HG03432 (cell line): ENCODE results near the gene UMOD.
"Not testable (repeated sequence)": the region's sequence is repeated elsewhere in the genome, so short reads cannot be mapped to it uniquely, and the experiment has no call there.

Experiments used
- ATAC-seq: cut with Tn5 transposase; IDR thresholded peaks from one replicate; pipeline ENCODE4 v1.9.1; 2021; ENCODE audit warnings: mild to moderate bottlenecking, moderate library complexity; ENCODE audit not compliant: unreplicated experiment

Gene UMOD

DNA sequence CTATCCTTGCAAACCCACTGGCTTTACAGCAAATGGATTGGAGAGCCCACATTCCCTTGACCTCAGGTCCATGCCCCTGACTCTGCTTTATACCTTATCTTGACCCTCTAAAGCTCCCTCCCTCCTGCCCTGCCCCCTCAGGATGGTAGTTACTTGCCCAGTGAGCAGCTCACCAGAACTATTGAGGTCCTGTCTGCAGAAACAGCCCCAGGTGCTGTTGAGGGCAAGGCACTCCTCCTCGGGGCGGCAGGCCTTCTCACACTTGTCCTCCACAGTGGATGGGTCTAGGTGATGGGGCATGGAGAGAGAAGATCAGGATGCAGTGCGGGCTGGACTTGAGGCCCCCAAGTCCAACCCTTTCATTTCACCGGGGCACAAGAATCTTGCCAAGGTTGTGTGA, 29.8 kb downstream of the UMOD start:
- no peak for ATAC-seq

DNA sequence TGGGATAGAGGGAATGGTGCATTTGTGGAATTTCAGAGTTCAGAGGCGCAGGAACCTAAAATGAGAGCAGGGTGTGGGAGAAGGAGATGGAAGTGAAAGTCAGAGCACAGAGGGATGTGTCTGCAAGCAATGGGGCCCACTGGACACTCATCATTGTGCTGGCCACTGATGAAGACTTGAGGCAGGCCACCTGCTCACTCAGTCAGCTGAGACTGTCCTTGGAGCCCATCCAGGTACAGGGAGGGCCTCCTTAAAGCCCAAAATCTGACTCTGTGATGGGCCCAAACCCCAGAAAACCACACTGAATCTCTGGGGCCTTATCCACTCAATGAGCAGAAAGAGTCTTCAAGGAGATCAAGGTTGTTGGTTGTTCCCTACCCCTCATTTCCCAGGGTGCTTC, 30.8 kb downstream of the UMOD start:
- ATAC-seq: no peak

DNA sequence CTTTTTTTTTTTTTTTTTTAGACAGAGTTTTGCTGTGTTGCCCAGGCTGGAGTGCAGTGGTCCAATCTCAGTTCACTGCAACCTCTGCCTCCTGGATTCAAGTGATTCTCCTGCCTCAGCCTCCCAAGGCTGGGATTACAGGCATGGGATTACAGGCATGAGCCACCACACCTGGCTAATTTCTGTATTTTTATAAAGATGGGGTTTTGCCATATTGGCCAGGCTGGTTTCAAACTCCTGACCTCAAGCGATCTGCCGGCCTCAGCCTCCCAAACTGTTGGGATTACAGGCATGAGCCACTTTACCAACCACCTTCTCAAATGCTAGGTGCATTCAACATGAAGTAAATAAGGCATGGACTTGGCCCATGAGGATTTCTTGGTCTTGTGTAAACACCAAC, 31.5 kb downstream of the UMOD start:
- ATAC-seq: not testable (repeated sequence)

DNA sequence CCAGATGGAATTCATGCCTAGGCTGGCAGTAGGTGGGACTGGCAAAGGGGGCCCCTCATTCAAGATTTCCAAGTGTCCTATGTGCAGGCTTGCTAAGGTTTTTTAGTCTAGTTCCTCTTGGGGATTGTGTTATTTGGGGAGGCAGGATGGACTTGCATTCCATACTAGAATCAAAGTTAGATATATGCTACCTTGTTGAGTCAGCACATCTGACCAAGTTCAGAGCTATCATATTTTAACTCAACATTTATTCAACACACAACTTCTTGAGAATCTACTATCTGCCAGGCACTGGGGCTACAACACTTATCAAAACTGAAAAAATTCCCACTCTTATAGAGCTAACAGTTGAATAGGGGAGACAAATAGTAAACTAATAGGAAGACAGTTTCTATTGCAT, 31.9 kb downstream of the UMOD start:
- ATAC-seq: no peak

DNA sequence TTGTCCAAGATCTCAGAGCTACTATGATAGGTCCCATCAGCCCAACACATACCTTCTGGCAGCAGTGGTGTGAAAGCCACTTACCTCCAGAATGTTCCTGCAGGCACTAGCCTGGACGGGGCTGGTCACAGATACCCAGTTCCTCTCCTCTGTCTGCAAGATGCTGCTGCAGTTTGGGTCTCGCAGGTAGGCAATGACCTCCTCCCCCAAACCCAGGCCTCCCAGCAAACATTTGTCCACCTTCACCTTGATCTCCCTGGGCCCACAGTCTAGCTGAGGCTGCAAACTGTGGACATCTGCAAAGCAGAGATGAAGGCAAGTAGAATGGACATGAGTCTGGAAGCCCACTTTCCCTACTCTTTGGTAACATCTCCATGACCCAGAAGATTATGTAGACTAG, 32.3 kb downstream of the UMOD start:
- no peak for ATAC-seq

DNA sequence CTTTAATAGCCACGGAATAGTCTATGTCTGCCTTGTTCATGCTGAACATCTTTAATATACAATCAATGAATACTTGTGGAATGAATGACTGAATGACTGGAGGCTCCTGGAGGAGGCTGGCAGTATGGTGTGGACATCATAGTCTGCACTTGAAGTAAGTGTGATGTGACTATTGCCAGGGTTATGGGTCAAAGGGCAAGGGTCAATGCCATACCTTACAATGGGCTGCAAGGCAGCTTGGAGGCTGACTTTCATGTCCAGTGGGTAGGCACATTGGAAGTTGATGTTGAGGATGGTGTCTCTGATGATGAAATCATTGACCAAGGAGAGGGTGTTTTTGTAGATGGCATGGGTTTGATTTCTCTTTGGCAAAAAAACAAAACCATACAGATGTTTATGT, 33.1 kb downstream of the UMOD start:
- ATAC-seq: no peak

DNA sequence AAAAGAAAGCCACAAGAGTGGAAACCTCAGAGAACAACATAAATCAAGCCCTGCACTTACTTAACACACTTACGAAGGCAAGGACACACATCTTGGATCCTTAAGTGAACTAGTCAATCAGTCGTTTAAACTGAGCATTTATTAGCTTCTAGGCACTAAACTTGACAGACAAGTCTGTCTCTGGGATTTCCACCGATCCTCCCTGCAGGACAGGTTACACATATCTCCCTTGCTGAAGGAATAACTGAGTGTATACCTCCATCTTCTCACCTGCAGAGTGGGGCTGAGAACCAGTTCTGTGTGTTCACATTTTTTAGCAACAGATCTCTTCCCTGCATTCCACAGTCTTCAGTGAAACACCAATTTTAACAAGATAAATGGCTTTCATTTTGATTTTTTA, 34.1 kb downstream of the UMOD start:
- ATAC-seq: no peak

DNA sequence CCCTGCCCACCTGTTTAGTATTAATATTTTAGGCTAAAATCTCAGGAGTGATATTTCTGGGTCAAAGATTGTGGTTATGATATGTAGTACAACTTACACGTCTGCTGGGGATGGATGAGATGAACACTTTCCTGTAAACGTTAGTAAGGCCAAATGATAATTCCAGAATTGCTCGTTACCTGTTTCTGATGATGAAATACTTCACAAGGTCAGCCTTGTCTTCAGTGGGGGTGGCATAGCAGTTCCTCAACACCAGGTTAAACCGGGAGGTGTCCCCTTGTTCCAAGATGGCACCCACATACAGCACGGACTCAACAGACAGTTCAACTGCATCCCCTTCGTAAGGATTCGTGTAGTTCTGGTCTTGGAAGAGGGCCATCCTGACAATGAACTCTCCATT, 34.5 kb downstream of the UMOD start:
- no peak for ATAC-seq

DNA sequence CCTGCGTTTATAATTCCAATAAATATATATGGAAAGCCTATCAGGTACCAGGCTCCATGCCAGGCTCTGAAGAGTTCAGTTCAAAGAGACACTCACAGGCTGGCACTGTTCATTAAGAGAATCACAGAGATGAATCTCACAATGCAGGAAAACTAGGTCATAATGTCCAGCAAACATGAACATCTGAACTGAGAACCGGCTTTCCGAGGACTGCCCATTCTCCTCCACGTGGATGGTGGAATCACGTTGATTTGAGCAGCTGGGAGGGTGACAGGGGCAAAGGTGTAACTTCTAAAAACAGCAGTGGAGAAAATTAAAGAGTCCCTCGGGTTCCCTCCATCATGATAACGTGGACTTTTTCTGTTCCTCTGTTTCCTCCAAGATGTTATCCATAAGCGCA, 35.4 kb downstream of the UMOD start:
- no peak for ATAC-seq

DNA sequence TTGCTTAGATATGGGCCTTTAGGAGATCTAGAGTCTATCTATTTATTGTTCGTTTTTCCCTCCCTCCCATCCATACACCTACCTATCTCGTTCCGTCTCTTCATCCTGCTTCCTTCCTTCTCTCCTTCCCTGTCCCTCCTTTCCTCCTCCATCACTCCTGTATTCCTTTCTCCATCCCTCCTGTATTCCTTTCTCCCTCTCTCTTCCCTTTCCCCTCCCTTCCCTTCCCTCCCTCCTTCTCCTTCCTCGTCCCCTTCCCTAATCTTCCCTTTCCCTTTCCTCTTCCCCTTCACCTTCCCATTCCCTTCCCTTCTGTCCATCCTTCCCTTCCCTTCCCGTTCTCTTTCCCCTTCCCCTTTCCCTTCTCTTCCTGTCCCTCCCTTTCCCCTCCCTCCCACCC, 35.8 kb downstream of the UMOD start:
- ATAC-seq: no peak

DNA sequence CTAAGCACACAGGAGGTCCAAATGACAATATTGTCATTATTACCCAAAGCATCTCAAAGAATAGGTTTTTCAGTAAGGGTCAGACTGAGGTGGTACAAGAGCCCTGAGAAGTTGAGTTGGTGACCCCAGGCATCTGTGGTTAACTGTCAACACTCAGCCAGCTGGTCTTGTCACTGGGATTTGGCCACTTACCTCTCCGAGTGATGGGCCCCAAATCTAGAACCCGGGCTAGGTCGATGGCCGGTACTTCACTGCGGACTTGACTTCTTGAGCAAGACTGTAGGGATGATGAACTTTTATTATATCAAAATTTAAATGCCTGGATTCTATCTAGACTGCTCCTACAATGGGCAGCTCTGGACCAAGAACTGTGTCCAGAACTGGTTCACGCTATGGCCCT, 36.8 kb downstream of the UMOD start:
- no peak for ATAC-seq

DNA sequence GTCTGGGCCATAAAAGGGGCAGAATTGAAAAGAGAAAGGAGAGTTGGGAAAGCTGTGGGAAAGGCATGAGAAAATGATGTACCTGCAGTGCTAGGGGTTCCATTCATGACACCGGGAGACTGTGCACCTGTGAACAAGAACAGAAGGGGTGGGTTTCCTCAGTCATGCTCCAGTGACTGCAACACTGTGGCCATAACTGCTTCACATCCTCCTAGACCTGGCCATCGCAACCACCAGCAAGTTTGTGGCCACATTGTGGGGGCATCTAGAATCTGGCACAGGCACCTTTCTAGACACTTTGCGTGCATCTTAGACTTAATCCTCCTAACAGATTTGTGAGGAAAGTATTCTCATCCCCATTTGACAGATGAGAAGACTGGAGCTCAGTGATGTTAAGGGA, 37.9 kb downstream of the UMOD start:
- ATAC-seq: no peak

DNA sequence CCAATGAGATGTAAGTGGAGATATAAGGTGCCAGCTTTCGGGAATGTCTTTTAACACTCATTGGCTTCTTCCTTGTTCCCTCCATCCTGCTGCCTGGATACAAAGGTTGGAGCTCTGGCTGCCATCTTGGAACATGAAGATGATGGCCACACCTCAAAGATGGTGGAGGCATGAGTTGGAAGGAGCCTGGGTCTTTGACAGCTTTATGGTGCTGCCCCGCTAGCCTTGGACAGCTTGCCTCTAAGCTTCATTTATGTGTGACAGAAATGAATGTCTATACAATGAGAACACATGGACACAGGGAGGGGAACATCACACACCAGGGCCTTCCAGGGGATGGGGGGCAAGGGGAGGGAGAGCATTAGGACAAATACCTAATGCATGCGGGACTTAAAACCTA, 38.8 kb downstream of the UMOD start:
- ATAC-seq: no peak

DNA sequence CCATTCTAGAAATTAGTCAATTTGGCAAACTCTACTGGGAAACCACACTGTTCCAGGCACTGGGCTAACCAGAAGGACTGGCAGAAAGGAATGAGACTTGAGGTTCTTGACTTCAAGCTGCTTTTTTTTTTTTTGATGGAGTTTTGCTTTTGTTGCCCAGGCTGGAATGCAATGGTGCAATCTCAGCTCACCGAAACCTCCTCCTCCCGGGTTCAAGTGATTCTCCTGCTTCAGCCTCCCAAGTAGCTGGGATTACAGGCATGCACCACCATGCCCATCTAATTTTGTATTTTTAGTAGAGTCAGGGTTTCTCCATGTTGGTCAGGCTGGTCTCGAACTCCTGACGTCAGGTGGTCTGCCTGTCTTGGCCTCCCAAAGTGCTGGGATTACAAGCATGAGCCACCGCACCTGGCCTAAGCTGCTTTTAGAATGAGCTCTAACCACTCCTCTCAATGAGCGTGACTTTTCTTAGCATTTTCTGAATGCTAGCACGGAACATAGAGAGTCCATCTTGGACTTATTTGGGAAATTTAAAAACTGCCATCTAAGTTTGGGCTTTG, 39.9 kb downstream of the UMOD start:
- not testable (repeated sequence) for ATAC-seq

DNA sequence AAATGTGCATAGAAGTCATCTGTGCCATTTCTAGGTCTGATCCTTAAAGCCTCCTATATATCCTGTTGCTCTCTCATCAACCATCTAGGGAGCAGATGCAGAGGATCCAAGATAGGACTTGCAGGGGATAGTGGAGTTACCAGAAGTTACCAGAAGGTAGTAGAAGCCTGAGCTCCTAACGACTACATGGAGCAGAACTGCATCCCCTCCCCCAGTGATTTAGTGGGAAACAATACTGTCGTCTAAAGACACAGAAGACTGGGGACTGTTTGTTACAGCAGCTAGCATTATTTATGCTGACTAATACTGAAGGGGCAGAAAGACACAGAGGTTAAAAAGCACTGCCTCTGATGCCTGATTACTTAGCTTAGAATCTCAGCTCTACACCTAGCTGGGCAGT, 41.0 kb downstream of the UMOD start:
- ATAC-seq: no peak

DNA sequence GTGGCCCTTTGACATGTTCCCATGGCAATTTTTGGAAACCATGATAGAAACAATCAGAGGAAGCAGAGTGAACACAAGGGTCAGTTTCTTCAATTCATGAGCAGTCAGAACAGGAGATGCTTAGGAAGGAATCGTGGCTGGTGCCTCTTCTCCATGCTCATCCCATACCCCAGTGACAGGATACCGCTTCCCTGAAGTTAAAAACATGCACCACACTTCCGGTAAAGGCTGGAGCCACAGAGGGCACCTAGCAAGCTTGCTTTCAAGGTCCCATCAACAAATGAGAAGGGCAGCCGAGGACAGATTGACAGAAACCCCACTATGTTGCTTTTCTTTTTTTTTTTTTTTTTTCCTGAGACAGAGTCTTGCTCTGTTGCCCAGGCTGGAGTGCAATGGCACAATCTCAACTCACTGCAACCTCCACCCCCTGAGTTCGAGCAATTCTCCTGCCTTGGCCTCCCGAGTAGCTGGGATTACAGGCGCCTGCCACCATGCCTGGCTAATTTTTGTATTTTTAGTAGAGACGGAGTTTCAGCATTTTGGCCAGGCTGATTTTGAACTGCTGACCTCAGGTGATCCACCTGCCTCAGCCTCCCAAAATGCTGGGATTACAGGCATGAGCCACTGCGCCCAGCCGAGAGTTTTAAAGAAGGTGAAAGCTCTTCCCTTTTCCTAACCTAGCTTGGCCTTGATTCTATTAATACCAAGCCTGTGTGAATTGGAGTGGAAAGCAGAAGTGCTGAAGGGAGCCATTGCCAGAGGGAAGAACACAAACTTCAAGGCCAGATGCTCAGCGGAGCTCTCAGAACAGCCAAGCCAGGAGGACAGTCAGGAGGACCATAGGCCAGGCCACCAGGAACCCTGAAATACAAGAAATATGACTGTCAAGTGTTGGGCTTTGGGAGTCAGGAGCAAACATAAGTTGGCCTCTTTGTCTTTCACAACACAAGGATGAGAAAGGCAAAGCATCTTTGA, 41.8 kb downstream of the UMOD start:
- ATAC-seq: no peak

DNA sequence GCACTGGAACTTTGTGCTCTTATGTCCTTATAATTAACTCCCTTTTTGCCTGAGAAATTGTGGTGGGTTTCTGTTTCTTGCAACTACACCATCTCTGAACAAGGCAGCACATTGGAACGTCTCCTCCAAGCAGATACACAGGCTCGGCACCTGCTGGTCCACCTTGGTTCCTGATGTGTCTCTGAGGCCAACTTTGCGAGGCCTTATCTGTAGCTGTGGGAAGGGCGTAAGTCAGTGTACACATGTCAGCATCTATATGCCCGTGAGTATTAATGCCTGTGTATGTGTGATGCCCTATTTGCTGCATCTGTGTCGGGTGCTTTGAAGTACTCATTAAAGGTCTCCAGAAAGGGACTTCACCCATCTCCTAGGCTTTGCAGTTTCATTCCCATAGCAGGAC, 42.7 kb downstream of the UMOD start:
- no peak for ATAC-seq

DNA sequence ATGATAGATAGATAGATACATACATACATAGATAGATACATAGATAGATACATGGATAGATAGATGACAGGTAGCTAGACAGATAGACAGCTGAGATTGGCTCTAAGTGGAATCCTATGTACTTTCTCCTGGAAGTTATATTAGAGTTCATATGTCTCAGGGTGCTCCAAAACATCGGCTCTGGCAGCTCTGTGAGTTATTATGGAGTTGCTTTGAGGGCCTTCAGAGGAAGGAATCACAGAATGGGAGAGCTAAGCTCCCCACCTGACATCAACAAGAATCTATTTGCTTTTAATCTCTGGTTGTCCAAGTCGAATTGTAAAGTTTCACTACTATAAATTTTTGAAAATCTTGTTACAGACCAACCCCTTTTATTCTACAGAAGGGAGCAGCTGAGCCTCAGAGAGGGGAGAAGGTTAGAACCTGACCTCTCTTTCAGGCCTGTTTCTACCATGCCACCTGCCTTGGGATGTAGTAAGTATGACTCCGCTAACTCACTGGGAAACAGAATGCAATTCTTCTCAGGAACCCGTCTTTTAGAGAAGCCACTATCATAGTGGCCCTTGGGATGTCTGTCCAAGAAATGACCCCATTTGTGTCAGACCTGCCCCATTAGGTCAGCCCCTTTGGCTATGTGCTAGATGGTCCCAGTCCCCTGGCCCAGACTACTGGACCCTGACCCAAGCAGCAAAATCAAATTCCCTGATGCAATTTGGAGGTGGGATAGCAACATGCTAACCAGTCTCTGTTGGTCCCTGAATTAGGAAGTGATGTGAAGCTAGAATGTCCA, 43.5 kb downstream of the UMOD start:
- ATAC-seq: no peak

DNA sequence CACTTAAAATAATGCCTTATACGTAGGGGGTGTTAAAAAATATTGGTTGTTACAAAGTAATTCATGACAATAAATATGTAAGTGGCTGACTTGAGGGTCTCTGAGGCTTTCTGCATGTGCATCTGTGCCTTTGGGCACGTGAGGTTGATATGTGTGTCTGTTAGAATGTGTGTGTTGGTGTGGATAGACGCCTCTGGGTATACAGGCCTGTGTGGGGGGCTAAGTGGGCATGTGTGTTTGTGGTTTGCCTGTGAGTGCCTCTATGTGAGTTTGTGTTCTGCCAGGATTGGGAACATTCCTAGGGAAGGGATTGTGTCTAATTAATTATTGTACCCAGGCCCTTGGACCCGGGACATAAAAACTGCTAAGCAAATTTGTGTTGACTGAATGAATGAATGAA, 44.2 kb downstream of the UMOD start:
- no peak for ATAC-seq

DNA sequence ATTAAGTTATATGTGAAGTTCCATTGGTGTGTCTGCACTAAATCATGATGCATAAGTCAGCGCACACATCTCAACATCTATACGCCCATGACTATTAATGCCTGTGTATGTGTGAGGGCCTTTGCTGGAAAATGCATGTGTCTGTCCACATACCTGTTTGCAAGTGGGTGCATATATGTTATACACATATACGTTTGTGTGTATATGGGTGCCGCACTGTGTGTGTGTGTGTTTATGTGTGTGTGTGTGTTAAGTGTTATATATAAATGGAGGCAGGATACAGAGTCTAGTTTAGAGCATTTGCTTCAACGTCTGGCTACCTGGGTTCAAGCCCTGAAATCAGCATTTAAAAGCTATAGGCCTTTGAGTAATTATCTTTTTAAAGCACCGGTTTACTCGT, 44.7 kb downstream of the UMOD start:
- no peak for ATAC-seq

DNA sequence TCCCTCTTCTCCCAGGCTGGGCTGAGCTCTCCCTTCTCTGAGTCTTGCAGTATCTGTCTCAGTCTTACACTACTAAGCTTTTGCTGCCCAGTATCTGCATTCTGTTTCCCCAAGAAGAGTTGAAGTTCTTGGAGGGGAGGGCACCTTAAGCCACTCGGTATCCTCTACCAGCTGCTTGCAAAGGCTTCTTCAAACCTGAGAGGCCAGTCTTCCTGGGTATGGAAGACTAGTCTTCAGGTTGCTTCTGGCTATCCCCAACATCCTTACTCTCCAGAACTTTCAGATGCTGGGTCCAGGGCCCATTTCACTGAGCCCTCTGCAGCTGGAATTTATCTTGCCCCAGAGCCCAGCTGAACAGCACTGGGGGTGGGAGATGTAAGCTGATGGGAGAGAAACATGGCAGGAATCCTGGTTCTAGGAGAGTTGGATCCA, 45.3 kb downstream of the UMOD start:
- ATAC-seq: no peak

DNA sequence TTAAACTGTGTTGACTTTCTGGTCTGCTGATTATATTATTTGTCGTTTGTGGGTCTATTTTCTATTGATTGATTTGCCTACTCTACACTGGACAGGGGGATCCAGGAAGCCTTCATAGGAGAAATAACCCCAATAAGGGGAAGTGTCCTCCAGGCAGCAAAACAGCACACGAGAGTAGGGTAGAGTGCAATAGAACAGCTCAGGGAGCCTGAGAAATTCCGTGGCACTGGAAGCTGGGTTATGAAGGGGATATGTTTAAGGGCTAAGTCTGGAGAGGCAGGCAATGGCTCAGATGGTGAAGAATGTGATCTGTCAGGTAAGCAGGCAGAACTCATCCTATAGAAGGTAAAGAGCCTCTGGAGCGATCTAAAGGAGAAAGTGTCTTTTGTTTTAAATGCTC, 46.1 kb downstream of the UMOD start:
- ATAC-seq: no peak
